ENCODE data around the gene LYPD4.

GRCh38 chr19:41799444-41800000, 45.0 kb downstream of the LYPD4 start:
- TF ChIP-seq, protein P1, sequence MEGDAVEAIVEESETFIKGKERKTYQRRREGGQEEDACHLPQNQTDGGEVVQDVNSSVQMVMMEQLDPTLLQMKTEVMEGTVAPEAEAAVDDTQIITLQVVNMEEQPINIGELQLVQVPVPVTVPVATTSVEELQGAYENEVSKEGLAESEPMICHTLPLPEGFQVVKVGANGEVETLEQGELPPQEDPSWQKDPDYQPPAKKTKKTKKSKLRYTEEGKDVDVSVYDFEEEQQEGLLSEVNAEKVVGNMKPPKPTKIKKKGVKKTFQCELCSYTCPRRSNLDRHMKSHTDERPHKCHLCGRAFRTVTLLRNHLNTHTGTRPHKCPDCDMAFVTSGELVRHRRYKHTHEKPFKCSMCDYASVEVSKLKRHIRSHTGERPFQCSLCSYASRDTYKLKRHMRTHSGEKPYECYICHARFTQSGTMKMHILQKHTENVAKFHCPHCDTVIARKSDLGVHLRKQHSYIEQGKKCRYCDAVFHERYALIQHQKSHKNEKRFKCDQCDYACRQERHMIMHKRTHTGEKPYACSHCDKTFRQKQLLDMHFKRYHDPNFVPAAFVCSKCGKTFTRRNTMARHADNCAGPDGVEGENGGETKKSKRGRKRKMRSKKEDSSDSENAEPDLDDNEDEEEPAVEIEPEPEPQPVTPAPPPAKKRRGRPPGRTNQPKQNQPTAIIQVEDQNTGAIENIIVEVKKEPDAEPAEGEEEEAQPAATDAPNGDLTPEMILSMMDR (IDR thresholded peaks at IDR 0.05), result no peak
- no peak for TF ChIP-seq EZH2 (IDR thresholded peaks at IDR 0.05)
